Measurements from ENCODE around the gene DMD.

- no peak for TF ChIP-seq CTCF (IDR thresholded peaks at IDR 0.05)
- TF ChIP-seq EZH2 (IDR thresholded peaks at IDR 0.05; ENCODE audit: borderline replicate concordance, insufficient read depth, low read depth, low read length, poor library complexity, severe bottlenecking): no peak
Measured at GRCh38 chrX:31870267-31870666, 1341.1 kb downstream of the DMD start.
